NCI-H510A (cell line): ENCODE results near the gene SF3B1.
"Not testable (repeated sequence)": the region's sequence is repeated elsewhere in the genome, so short reads cannot be mapped to it uniquely, and the experiment has no call there.

Experiments
- DNase-seq: peaks from one replicate; lab custom pipeline; 2025; lab: John Stamatoyannopoulos, UW

Gene SF3B1

GRCh38 chr2:197434541-197435513, at the start of gene SF3B1:
Gene SF3B1, minus strand, starts transcription at chr2:197435028. Its CDS starts 29 bp downstream, at chr2:197434999.
- DNase-seq: peak; percentile 86

GRCh38 chr2:197484248-197484647, 49.4 kb upstream of the SF3B1 start:
- not testable (repeated sequence) for DNase-seq

GRCh38 chr2:197480165-197481036, 45.6 kb upstream of the SF3B1 start:
- DNase-seq: no peak

- DNase-seq: no peak
Measured at GRCh38 chr2:197477797-197478196, 43.0 kb upstream of the SF3B1 start.

- DNase-seq: no peak
Measured at GRCh38 chr2:197472166-197472565, 37.3 kb upstream of the SF3B1 start.

GRCh38 chr2:197464175-197464574, 29.3 kb upstream of the SF3B1 start:
- DNase-seq: no peak

- DNase-seq: no peak
Measured at GRCh38 chr2:197461057-197461456, 26.2 kb upstream of the SF3B1 start.

GRCh38 chr2:197460649-197461048, 25.8 kb upstream of the SF3B1 start:
- DNase-seq: no peak

- no peak for DNase-seq
Measured at GRCh38 chr2:197455428-197455827, 20.6 kb upstream of the SF3B1 start.

- no peak for DNase-seq
Measured at GRCh38 chr2:197454923-197455322, 20.1 kb upstream of the SF3B1 start.

GRCh38 chr2:197453914-197454398, 19.1 kb upstream of the SF3B1 start:
- no peak for DNase-seq

- peak; percentile 97 for DNase-seq
Measured at GRCh38 chr2:197453123-197453913, 18.5 kb upstream of the SF3B1 start, which contains the start of gene COQ10B. Gene COQ10B, plus strand, starts transcription at chr2:197453552. Its CDS starts 9 bp downstream, at chr2:197453561.

- DNase-seq: no peak
Measured at GRCh38 chr2:197452754-197453122, 17.9 kb upstream of the SF3B1 start.

GRCh38 chr2:197450935-197451358, 16.1 kb upstream of the SF3B1 start:
- not testable (repeated sequence) for DNase-seq

- no peak for DNase-seq
Measured at GRCh38 chr2:197450465-197450864, 15.6 kb upstream of the SF3B1 start.

GRCh38 chr2:197446844-197447243, 12.0 kb upstream of the SF3B1 start:
- no peak for DNase-seq

GRCh38 chr2:197445746-197446145, 10.9 kb upstream of the SF3B1 start:
- no peak for DNase-seq

GRCh38 chr2:197442857-197443256, 8.0 kb upstream of the SF3B1 start:
- no peak for DNase-seq

GRCh38 chr2:197437380-197437779, 2.6 kb upstream of the SF3B1 start:
- no peak for DNase-seq

GRCh38 chr2:197435598-197436420, 981 bp upstream of the SF3B1 start:
- DNase-seq: no peak
